H1 (cell line): ENCODE results near the gene TTBK2. TPM values are rescaled to one million over a fixed set of nuclear protein-coding genes. Genes with fewer than 3 reads are reported as not detected.

Experiments used
- CTCF ChIA-PET: fragments of 300-600 bp; sonication (Branson Sonifier 250); formaldehyde crosslinking; loops from one replicate; lab custom pipeline; 2021; ENCODE audit not compliant: partially characterized antibody; lab: Charles Lee
- POLR2A ChIA-PET: fragments of 300-600 bp; sonication (Branson Sonifier 250); formaldehyde crosslinking; loops from one replicate; lab custom pipeline; 2021; ENCODE audit warnings: inconsistent platforms; ENCODE audit not compliant: partially characterized antibody; lab: Charles Lee
- DNase-seq, 2 experiments: peaks; one replicate each; pipeline versions ENCODE4 v3.0.0 to v3.0.0-alpha.2; 2010 to 2022; ENCODE audit warnings: low spot score in 2 of 2, low read depth in 1 of 2, mixed read lengths in 1 of 2
- FAIRE-seq: peaks from 2 replicates; lab custom pipeline; 2011; peaks lifted over from hg19 to GRCh38; lab: Jason Lieb, UNC
- H2AFZ ChIP-seq: 2 replicates; pipeline ENCODE4 v1.8.1; 2012; ENCODE audit warnings: low read length, inconsistent platforms
- H2AK5ac ChIP-seq: 2 replicates; pipeline ENCODE4 v1.6.1; 2013; ENCODE audit warnings: low read depth, low read length
- H2BK120ac ChIP-seq: replicated peaks from 2 replicates; pipeline ENCODE3; 2013; ENCODE audit warnings: low read depth, low read length, inconsistent platforms
- H2BK12ac ChIP-seq: 2 replicates; pipeline ENCODE4 v1.6.1; 2013; ENCODE audit warnings: low read depth, low read length
- H2BK15ac ChIP-seq: 2 replicates; pipeline ENCODE4 v1.6.1; 2013; ENCODE audit warnings: low read length
- H2BK20ac ChIP-seq: 2 replicates; pipeline ENCODE4 v1.6.1; 2013; ENCODE audit warnings: low read length
- H2BK5ac ChIP-seq: 2 replicates; pipeline ENCODE4 v1.6.1; 2013; ENCODE audit warnings: low read depth, low read length
- H3K14ac ChIP-seq: 2 replicates; pipeline ENCODE4 v1.6.1; 2013; ENCODE audit warnings: inconsistent platforms; ENCODE audit not compliant: insufficient read length
- H3K18ac ChIP-seq: 2 replicates; pipeline ENCODE4 v1.6.1; 2013; ENCODE audit warnings: low read length; ENCODE audit errors: extremely low read depth
- H3K23ac ChIP-seq: 2 replicates; pipeline ENCODE4 v1.6.1; 2013; ENCODE audit warnings: inconsistent platforms; ENCODE audit not compliant: insufficient read length
- H3K23me2 ChIP-seq: 2 replicates; pipeline ENCODE4 v1.6.1; 2013; ENCODE audit warnings: low read depth, low read length
- H3K27ac ChIP-seq: 2 replicates; pipeline ENCODE4 v1.6.1; 2011; ENCODE audit warnings: low read depth, low read length, inconsistent platforms
- H3K27me3 ChIP-seq, 4 experiments: replicated peaks in 1 of 4; 1 replicate in 1 of 4; 2 replicates in 3 of 4; pipeline versions ENCODE4 v1.6.1 to v1.8.1; 2011 to 2013; ENCODE audit warnings: low read length in 3 of 4, mild to moderate bottlenecking in 3 of 4, inconsistent platforms in 2 of 4, mixed read lengths in 2 of 4, moderate library complexity in 1 of 4; ENCODE audit not compliant: control insufficient read depth in 3 of 4, insufficient read depth in 3 of 4; ENCODE audit errors: extremely low read depth in 1 of 4
- H3K36me3 ChIP-seq, 4 experiments: 2 replicates each; pipeline versions ENCODE4 v1.6.1 to v1.8.1; 2011 to 2013; ENCODE audit warnings: mild to moderate bottlenecking in 4 of 4, low read length in 3 of 4, moderate library complexity in 2 of 4, control low read depth in 1 of 4, inconsistent platforms in 1 of 4; ENCODE audit not compliant: insufficient read depth in 4 of 4, control insufficient read depth in 2 of 4
- H3K4ac ChIP-seq: replicated peaks from 2 replicates; pipeline ENCODE3; 2013; ENCODE audit warnings: low read length, low read depth, mixed read lengths, inconsistent platforms; ENCODE audit not compliant: insufficient read length
- H3K4me1 ChIP-seq, 4 experiments: replicated peaks in 1 of 4; 1 replicate in 1 of 4; 2 replicates in 3 of 4; pipeline versions ENCODE4 v1.6.1 to v1.8.1; 2011 to 2013; ENCODE audit warnings: low read length in 3 of 4, inconsistent platforms in 2 of 4, mixed read lengths in 1 of 4; ENCODE audit not compliant: insufficient read depth in 4 of 4, control insufficient read depth in 3 of 4
- H3K4me2 ChIP-seq, 2 experiments: 2 replicates each; pipeline versions ENCODE4 v1.6.1 to v1.8.1; 2011 to 2013; ENCODE audit warnings: low read depth in 2 of 2, low read length in 2 of 2, control low read depth in 1 of 2, inconsistent platforms in 1 of 2, mild to moderate bottlenecking in 1 of 2; ENCODE audit not compliant: insufficient read depth in 1 of 2
- H3K4me3 ChIP-seq, 4 experiments: fragments of 200-600, 300-600 bp in 1 of 4; sonication (generic), shearing (Covaris generic), sonication (Bioruptor Twin) in 1 of 4; 2 replicates each; pipeline versions ENCODE4 v1.5.1 to v1.8.1; 2011 to 2016; ENCODE audit warnings: low read length in 4 of 4, low read depth in 3 of 4, control low read depth in 2 of 4, inconsistent platforms in 2 of 4, mild to moderate bottlenecking in 2 of 4, mixed read lengths in 1 of 4, moderate library complexity in 1 of 4; ENCODE audit not compliant: insufficient read depth in 2 of 4; ENCODE audit errors: extremely low read depth in 1 of 4
- H3K56ac ChIP-seq: replicated peaks from 2 replicates; pipeline ENCODE3; 2013; ENCODE audit warnings: low read depth, mild to moderate bottlenecking, mixed read lengths, low read length, inconsistent platforms; ENCODE audit not compliant: insufficient read length
- H3K79me1 ChIP-seq: 2 replicates; pipeline ENCODE4 v1.6.1; 2013; ENCODE audit warnings: low read depth, low read length, control low read depth
- H3K79me2 ChIP-seq, 2 experiments: 2 replicates each; pipeline versions ENCODE4 v1.6.1 to v1.8.1; 2012 to 2013; ENCODE audit warnings: low read length in 2 of 2, mild to moderate bottlenecking in 2 of 2, inconsistent platforms in 1 of 2; ENCODE audit not compliant: insufficient read depth in 2 of 2, control insufficient read depth in 1 of 2
- H3K9ac ChIP-seq, 4 experiments: replicated peaks in 1 of 4; 1 replicate in 1 of 4; 2 replicates in 3 of 4; pipeline versions ENCODE4 v1.6.1 to v1.8.1; 2011 to 2013; ENCODE audit warnings: low read depth in 3 of 4, low read length in 3 of 4, control low read depth in 2 of 4, mild to moderate bottlenecking in 2 of 4, moderate library complexity in 2 of 4, inconsistent platforms in 1 of 4; ENCODE audit errors: extremely low read depth in 1 of 4
- H3K9me3 ChIP-seq, 2 experiments: 2 replicates each; pipeline versions ENCODE4 v1.6.1 to v1.8.1; 2012 to 2013; ENCODE audit warnings: mild to moderate bottlenecking in 2 of 2, moderate library complexity in 2 of 2, control low read depth in 1 of 2, inconsistent platforms in 1 of 2, low read depth in 1 of 2, low read length in 1 of 2, mixed read lengths in 1 of 2; ENCODE audit not compliant: insufficient read depth in 2 of 2
- H4K20me1 ChIP-seq, 2 experiments: replicated peaks in 1 of 2; 2 replicates each; pipeline versions ENCODE3 to v1.8.1; 2011 to 2013; ENCODE audit warnings: inconsistent platforms in 2 of 2, low read length in 2 of 2, mild to moderate bottlenecking in 1 of 2; ENCODE audit not compliant: insufficient read depth in 2 of 2, control insufficient read depth in 1 of 2
- H4K5ac ChIP-seq: 2 replicates; pipeline ENCODE4 v1.6.1; 2013; ENCODE audit warnings: low read length, low read depth, mixed read lengths, inconsistent platforms; ENCODE audit not compliant: insufficient read length
- H4K8ac ChIP-seq: 2 replicates; pipeline ENCODE4 v1.8.0; 2013; ENCODE audit warnings: mild to moderate bottlenecking, moderate library complexity, low read length, inconsistent platforms; ENCODE audit not compliant: insufficient read depth; ENCODE audit errors: extremely low read depth
- H4K91ac ChIP-seq: replicated peaks from 2 replicates; pipeline ENCODE3; 2013; ENCODE audit warnings: low read length, mixed read lengths, inconsistent platforms; ENCODE audit not compliant: insufficient read length
- CTCF ChIP-seq, 3 experiments: IDR thresholded peaks; 1 replicate in 2 of 3; 2 replicates in 1 of 3; pipeline versions ENCODE4 v1.5.1 to v1.6.1; 2011; ENCODE audit warnings: low read length in 3 of 3, mild to moderate bottlenecking in 3 of 3, inconsistent platforms in 2 of 3, low read depth in 1 of 3, moderate library complexity in 1 of 3; ENCODE audit not compliant: insufficient read depth in 1 of 3; ENCODE audit errors: control extremely low read depth in 1 of 3
- PHF8 ChIP-seq: fragments of 200-600 bp; sonication (generic); conservative IDR thresholded peaks from 2 replicates; pipeline ENCODE4 v1.7.1; 2012; ENCODE audit warnings: low read depth, mild to moderate bottlenecking, inconsistent platforms, low read length, moderate library complexity
- SIRT6 ChIP-seq: IDR thresholded peaks from one replicate; pipeline ENCODE4 v1.7.1; 2012; ENCODE audit warnings: low read length, inconsistent platforms
- SP4 ChIP-seq: IDR thresholded peaks from 2 replicates; pipeline ENCODE4 v1.6.1; 2012; ENCODE audit warnings: low read length, inconsistent platforms
- TBP ChIP-seq: IDR thresholded peaks from 2 replicates; pipeline ENCODE4 v1.6.1; 2011; ENCODE audit warnings: low read depth, low read length, improper control_type of control experiment
- USF2 ChIP-seq: IDR thresholded peaks from 2 replicates; pipeline ENCODE4 v1.6.1; 2011; ENCODE audit warnings: low read length, improper control_type of control experiment
- WGBS, 2 experiments: shearing (Covaris generic) in 1 of 2; methylation state at CpG; one replicate each; pipeline versions ENCODE4 v1.1.6 to v1.1.7; 2013 to 2015; ENCODE audit warnings: low lambda C conversion rate in 2 of 2, mixed read lengths in 2 of 2, inconsistent platforms in 1 of 2, low coverage in 1 of 2, missing lambda C conversion rate in 1 of 2; ENCODE audit not compliant: insufficient replicate concordance in 2 of 2, insufficient coverage in 1 of 2, insufficient read length in 1 of 2; ENCODE audit errors: extremely low coverage in 1 of 2, missing lambda C conversion rate in 1 of 2; 5-methylcytosine and 5-hydroxymethylcytosine counted together
- polyA plus RNA-seq, 7 experiments: library from polyadenylated mRNA; depleted of rRNA in 3 of 7; stranded (reverse) in 5 of 7; unstranded in 2 of 7; fragments of >200 nt in 5 of 7; fragments of 200-250 nt in 2 of 7; gene quantifications; 1 replicate in 5 of 7; 2 replicates in 1 of 7; 4 replicates in 1 of 7; pipeline versions ENCODE4 v1.2.1 to v1.2.3, GENCODE V29; 2011 to 2013; ENCODE audit warnings: missing spikeins in 2 of 7, mixed read lengths in 2 of 7
- total RNA-seq: library from RNA; stranded (reverse); fragmentation: NEBNext Ultra II Directional; extraction: Animal tissue kit (Norgen Biotek cat#: 25700); gene quantifications from 2 replicates; pipeline ENCODE4 v1.2.1, GENCODE V29; 2021

TTBK2 gene
- total and polyA plus RNA-seq, 2 of the 8 experiments (the other 6 are each of a cell fraction or from before 2014, with no cell fraction given) = 2.7 to 18.2 TPM

GRCh38 chr15:42707068-42707467, 213.5 kb downstream of the TTBK2 start:
- Histone ChIP-seq H3K4ac (no peak overlapping the region), H2BK20ac (no peak overlapping the region), H2AFZ (no peak overlapping the region), H3K23ac (no peak overlapping the region), H3K56ac (no peak overlapping the region), H3K4me3 (no peak overlapping the region), H3K79me1 (no peaks in the 10 kb centered on the region), H3K9ac (no peak overlapping the region), H3K79me2 (no peaks in the 10 kb centered on the region), H3K14ac (no peak overlapping the region), H2BK12ac (no peak overlapping the region), H3K4me1 (no peaks in the 10 kb centered on the region), H3K4me2 (no peak overlapping the region), H2BK15ac (no peak overlapping the region), H2BK5ac (no peak overlapping the region), H2BK120ac (no peak overlapping the region), H4K91ac (no peak overlapping the region), H3K23me2 (no peaks in the 10 kb centered on the region), H3K9me3 (no peaks in the 10 kb centered on the region), H3K36me3 (no peaks in the 10 kb centered on the region), H4K20me1 (peaks cover 0 to 2% of the 10 kb centered on the region in 2 experiments), H2AK5ac (no peak overlapping the region), H3K27ac (no peak overlapping the region), H3K18ac (no peak overlapping the region), H4K8ac (no peak overlapping the region), H3K27me3 (no peaks in the 10 kb centered on the region), H4K5ac (no peak overlapping the region)
- no peak for TF ChIP-seq TBP
- no peak for TF ChIP-seq CTCF (IDR thresholded peaks at IDR 0.05; ENCODE audit: control extremely low read depth in 1 of 3, insufficient read depth in 1 of 3, low read depth in 1 of 3, low read length in 3 of 3)
- TF ChIP-seq SIRT6 = no peak
- no peak for TF ChIP-seq USF2
- TF ChIP-seq SP4 = no peak
- no peak for TF ChIP-seq PHF8
- 87% methylated on average over 2 of the region's 2 CpGs; no CpG with 5 or more reads in 1 of the 2 experiments for WGBS, 2 experiments
- ChIA-PET POLR2A (no interaction called here), CTCF (interaction anchor here (1.3 to 4.7 kb wide), 2 partner anchors 16 to 17 kb away, joined by 3 to 27 read pairs; no protein-coding TSS in a partner anchor)
- no peak for DNase-seq
- FAIRE-seq = no peak
